Measurements from ENCODE around the gene LMNTD2.

LMNTD2 gene

GRCh38 chr11:536841-537621 is 23.5 kb downstream of the LMNTD2 start, which contains the start of gene LRRC56:
LRRC56 (plus strand) TSS chr11:537527; CDS start chr11:540685, 3,158 bp downstream.
- peaks cover 16% of the 10 kb centered on the region for H3K79me2 ChIP-seq (ENCODE audit: control insufficient read depth, insufficient read depth, low read length, unreplicated experiment)
- H3K27me3 ChIP-seq (ENCODE audit: insufficient read depth, low read length) = no peaks in the 10 kb centered on the region
- H3K27ac ChIP-seq (ENCODE audit: low read depth, low read length) = no peak within 1 kb of the TSS
- H3K36me3 ChIP-seq (ENCODE audit: insufficient read depth, low read length) = 0 out of 2 replicates have a peak, but pooled peaks cover 6% of the 10 kb centered on the region
- H3K4me1 ChIP-seq (ENCODE audit: control insufficient read depth, insufficient read depth, low read length, unreplicated experiment) = peaks cover 7% of the 10 kb centered on the region
- peak within 1 kb of the TSS; percentile 86 for H3K4me3 ChIP-seq (ENCODE audit: low read depth, low read length)
- no peak within 1 kb of the TSS for H2AFZ ChIP-seq (ENCODE audit: low read length, unreplicated experiment)

DNA sequence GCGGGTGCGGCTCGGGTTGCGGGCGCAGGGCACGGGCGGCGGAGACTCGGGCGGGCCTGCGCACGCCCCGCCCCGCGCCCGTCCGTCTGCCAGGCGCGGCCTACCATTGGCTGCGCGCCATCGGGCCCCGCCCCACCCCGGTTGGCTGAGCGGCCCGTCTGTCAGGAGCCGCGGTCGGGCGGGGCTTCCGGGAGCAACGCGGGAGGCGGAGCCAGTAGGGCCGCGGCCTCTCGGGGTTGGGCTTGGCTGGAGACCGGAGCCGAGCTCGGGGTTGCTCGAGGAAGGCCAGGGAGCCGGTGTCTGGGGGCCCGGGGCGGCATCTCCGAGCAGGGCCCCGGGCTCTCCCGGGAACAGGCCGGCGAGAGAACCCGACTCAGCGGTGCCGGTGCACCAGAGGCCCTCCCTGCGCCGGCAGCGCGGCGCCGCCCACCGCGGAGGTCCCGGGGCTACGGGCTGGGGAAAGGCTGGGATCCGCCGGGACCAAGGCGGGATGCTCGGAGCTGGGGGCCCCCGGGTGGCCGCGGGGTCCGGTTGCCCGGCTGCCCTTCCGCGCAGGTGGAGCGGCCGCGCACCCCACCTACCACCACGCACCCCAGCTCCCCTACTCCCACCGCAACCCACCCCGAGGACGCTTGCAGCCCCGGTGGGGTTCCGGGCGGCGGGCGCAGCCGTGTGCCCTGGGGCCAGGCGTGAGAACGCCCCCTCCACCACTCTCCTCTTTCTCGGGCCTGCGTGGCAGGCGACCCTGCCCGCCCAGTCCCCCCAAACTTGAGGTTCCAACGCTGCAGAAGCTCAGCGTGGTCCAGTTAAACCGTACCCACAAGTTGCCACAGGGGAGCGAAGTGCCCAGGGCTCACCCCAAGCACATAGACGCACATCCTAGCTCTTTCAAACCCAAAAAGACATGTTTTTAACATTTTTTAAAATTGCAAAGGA is 24.8 kb downstream of the LMNTD2 start, which contains the start of gene HRAS:
Gene HRAS, minus strand, starts transcription at position 58 of the 936 bp plus-strand sequence.
- peak within 1 kb of the TSS; percentile 90 for H3K4me3 ChIP-seq (ENCODE audit: low read depth, low read length)
- 0 out of 2 replicates have a peak, but pooled peaks cover 6% of the 10 kb centered on the region for H3K36me3 ChIP-seq (ENCODE audit: insufficient read depth, low read length)
- no peaks in the 10 kb centered on the region for H3K27me3 ChIP-seq (ENCODE audit: insufficient read depth, low read length)
- H2AFZ ChIP-seq (ENCODE audit: low read length, unreplicated experiment) = peak within 1 kb of the TSS; percentile 86
- peaks cover 7% of the 10 kb centered on the region for H3K4me1 ChIP-seq (ENCODE audit: control insufficient read depth, insufficient read depth, low read length, unreplicated experiment)
- H3K79me2 ChIP-seq (ENCODE audit: control insufficient read depth, insufficient read depth, low read length, unreplicated experiment) = peaks cover 16% of the 10 kb centered on the region
- no peak within 1 kb of the TSS for H3K27ac ChIP-seq (ENCODE audit: low read depth, low read length)

GRCh38 chr11:535210-535518 is 25.4 kb downstream of the LMNTD2 start:
- H3K4me1 ChIP-seq (ENCODE audit: control insufficient read depth, insufficient read depth, low read length, unreplicated experiment) = peaks cover 7% of the 10 kb centered on the region
- H3K27me3 ChIP-seq (ENCODE audit: insufficient read depth, low read length) = no peaks in the 10 kb centered on the region
- H3K27ac ChIP-seq (ENCODE audit: low read depth, low read length) = no peak overlapping the region
- H3K36me3 ChIP-seq (ENCODE audit: insufficient read depth, low read length) = 0 out of 2 replicates have a peak, but pooled peaks cover 6% of the 10 kb centered on the region
- H3K79me2 ChIP-seq (ENCODE audit: control insufficient read depth, insufficient read depth, low read length, unreplicated experiment) = peaks cover 16% of the 10 kb centered on the region
- peak overlapping the region; percentile 90 for H3K4me3 ChIP-seq (ENCODE audit: low read depth, low read length)
- H2AFZ ChIP-seq (ENCODE audit: low read length, unreplicated experiment) = no peak overlapping the region

DNA sequence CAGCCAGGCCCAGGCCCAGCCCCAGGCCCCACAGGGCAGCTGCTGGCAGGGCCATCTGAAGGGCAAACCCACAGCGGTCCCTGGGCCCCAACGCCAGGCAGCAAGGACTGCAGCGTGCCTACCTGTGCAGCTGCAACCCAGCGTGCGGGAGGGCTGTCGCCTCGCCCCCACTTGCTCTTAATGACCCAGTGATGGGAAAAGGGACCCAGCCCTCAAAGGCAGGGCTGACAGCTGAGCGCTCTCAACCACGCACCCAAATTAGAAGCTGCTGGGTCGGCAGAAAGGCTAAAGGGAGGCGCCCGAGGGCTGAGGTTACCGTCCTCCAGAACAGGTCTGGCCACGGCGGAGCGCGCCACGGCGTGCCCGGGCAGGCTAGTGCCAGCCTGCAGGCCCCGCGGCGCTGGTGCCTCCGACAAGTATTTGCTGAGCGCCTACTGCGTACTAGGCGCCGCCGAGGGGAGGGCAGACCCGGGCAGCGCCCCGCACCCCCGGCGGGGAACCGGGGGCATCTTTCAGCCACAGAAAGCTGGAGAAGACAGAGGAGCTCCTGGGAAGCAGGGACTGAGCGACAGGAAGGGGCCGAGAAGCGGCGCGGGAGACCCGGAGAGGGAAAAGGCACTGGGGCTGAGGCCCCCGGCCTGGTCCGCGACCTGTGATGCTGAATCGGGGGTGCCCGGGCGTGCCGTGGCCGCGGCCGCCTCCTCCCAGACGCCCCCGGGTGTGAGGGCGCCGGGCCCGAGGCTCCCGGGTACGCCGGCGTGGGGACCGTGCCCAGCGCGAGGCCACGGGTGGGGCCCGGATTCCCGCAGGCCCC is 25.9 kb downstream of the LMNTD2 start:
- Histone ChIP-seq H3K4me3 (ENCODE audit: low read depth, low read length) (peak overlapping the region; percentile 90), H3K4me1 (ENCODE audit: control insufficient read depth, insufficient read depth, low read length, unreplicated experiment) (peaks cover 7% of the 10 kb centered on the region), H3K79me2 (ENCODE audit: control insufficient read depth, insufficient read depth, low read length, unreplicated experiment) (peaks cover 16% of the 10 kb centered on the region), H2AFZ (ENCODE audit: low read length, unreplicated experiment) (no peak overlapping the region), H3K27me3 (ENCODE audit: insufficient read depth, low read length) (no peaks in the 10 kb centered on the region), H3K36me3 (ENCODE audit: insufficient read depth, low read length) (0 out of 2 replicates have a peak, but pooled peaks cover 6% of the 10 kb centered on the region), H3K27ac (ENCODE audit: low read depth, low read length) (no peak overlapping the region)

GRCh38 chr11:533586-534395 is 26.7 kb downstream of the LMNTD2 start:
- peak overlapping the region; percentile 90 for H3K4me3 ChIP-seq (ENCODE audit: low read depth, low read length)

GRCh38 chr11:532986-533585 is 27.5 kb downstream of the LMNTD2 start:
- Histone ChIP-seq H3K36me3 (ENCODE audit: insufficient read depth, low read length) (0 out of 2 replicates have a peak, but pooled peaks cover 6% of the 10 kb centered on the region), H2AFZ (ENCODE audit: low read length, unreplicated experiment) (no peak overlapping the region), H3K79me2 (ENCODE audit: control insufficient read depth, insufficient read depth, low read length, unreplicated experiment) (peaks cover 16% of the 10 kb centered on the region), H3K4me1 (ENCODE audit: control insufficient read depth, insufficient read depth, low read length, unreplicated experiment) (peaks cover 7% of the 10 kb centered on the region), H3K27ac (ENCODE audit: low read depth, low read length) (no peak overlapping the region), H3K27me3 (ENCODE audit: insufficient read depth, low read length) (no peaks in the 10 kb centered on the region), H3K4me3 (ENCODE audit: low read depth, low read length) (no peak overlapping the region)

More at GRCh38 chr11:533586-534395, 26.7 kb downstream of the LMNTD2 start:
- Histone ChIP-seq H3K4me1 (ENCODE audit: control insufficient read depth, insufficient read depth, low read length, unreplicated experiment) (peaks cover 7% of the 10 kb centered on the region), H3K27me3 (ENCODE audit: insufficient read depth, low read length) (no peaks in the 10 kb centered on the region), H3K36me3 (ENCODE audit: insufficient read depth, low read length) (0 out of 2 replicates have a peak, but pooled peaks cover 6% of the 10 kb centered on the region), H3K27ac (ENCODE audit: low read depth, low read length) (no peak overlapping the region), H3K79me2 (ENCODE audit: control insufficient read depth, insufficient read depth, low read length, unreplicated experiment) (peaks cover 16% of the 10 kb centered on the region), H2AFZ (ENCODE audit: low read length, unreplicated experiment) (no peak overlapping the region)

DNA sequence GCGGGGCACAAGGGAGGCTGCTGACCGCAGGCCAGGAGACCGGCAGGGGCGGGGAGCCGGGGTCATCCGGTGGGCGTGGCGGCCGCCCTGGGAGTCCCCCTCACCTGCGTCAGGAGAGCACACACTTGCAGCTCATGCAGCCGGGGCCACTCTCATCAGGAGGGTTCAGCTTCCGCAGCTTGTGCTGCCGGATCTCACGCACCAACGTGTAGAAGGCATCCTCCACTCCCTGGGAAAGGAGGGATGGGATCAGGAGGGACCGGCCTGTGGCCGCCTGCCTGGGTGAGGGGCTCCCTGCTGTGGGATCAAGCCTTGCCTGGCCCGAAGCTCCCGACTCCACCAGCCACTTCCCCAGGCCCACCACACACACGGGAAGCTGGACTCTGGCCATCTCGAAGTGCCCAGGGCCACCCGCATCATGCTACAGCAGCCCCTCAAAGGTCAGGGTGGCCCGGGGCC is 28.0 kb downstream of the LMNTD2 start:
- Histone ChIP-seq H3K27ac (ENCODE audit: low read depth, low read length) (no peak overlapping the region), H3K4me3 (ENCODE audit: low read depth, low read length) (no peak overlapping the region), H3K4me1 (ENCODE audit: control insufficient read depth, insufficient read depth, low read length, unreplicated experiment) (peaks cover 2% of the 10 kb centered on the region), H3K27me3 (ENCODE audit: insufficient read depth, low read length) (no peaks in the 10 kb centered on the region), H3K79me2 (ENCODE audit: control insufficient read depth, insufficient read depth, low read length, unreplicated experiment) (peaks cover 16% of the 10 kb centered on the region), H3K36me3 (ENCODE audit: insufficient read depth, low read length) (0 out of 2 replicates have a peak, but pooled peaks cover 6% of the 10 kb centered on the region), H2AFZ (ENCODE audit: low read length, unreplicated experiment) (no peak overlapping the region)

DNA sequence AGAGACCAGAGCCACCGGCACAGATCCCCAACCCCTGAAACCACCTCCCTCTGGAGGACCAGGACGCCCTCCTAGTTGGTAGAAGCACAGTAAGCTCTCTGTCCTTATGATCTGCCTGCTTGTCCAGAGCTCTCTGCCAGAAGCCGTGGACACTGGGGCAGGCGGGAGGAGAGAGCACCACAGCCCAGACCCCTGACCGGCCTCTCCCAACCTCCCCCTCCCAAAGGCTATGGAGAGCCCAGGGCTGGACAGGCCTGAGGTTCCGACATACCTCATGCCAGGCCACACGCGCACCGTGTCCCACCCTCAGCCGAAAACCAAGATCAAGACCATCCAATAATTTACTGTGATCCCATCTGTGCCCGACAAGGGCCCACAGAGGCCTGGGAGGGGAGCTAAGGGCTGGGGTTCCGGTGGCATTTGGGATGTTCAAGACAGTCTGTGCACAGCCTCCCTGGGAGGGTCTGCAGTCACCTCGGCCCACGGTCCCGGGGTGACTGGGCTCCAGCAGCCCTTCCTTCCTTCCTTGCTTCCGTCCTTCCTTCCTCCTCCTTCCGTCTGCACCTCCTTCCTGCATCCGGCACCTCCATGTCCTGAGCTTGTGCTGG is 28.5 kb downstream of the LMNTD2 start:
- Histone ChIP-seq H3K4me1 (ENCODE audit: control insufficient read depth, insufficient read depth, low read length, unreplicated experiment) (no peaks in the 10 kb centered on the region), H3K27ac (ENCODE audit: low read depth, low read length) (no peak overlapping the region), H2AFZ (ENCODE audit: low read length, unreplicated experiment) (no peak overlapping the region), H3K27me3 (ENCODE audit: insufficient read depth, low read length) (no peaks in the 10 kb centered on the region), H3K79me2 (ENCODE audit: control insufficient read depth, insufficient read depth, low read length, unreplicated experiment) (peaks cover 16% of the 10 kb centered on the region), H3K4me3 (ENCODE audit: low read depth, low read length) (no peak overlapping the region), H3K36me3 (ENCODE audit: insufficient read depth, low read length) (0 out of 2 replicates have a peak, but pooled peaks cover 6% of the 10 kb centered on the region)
